H1 (cell line): ENCODE measurements around the gene THOC5.

Source experiments
- POU5F1 ChIP-seq: IDR thresholded peaks from 2 replicates; pipeline ENCODE4 v1.6.1; 2011; ENCODE audit warnings: low read depth, mild to moderate bottlenecking, low read length, moderate library complexity
- SP2 ChIP-seq: IDR thresholded peaks from 2 replicates; pipeline ENCODE4 v1.6.1; 2012; ENCODE audit warnings: mild to moderate bottlenecking, low read length, inconsistent platforms
- YY1 ChIP-seq: IDR thresholded peaks from 2 replicates; pipeline ENCODE4 v1.6.1; 2011; ENCODE audit warnings: low read depth, mild to moderate bottlenecking, low read length
- TF ChIP-seq, protein P1 (sequence below): IDR thresholded peaks from 2 replicates; pipeline ENCODE4 v1.6.1; 2011; ENCODE audit warnings: low read depth, mild to moderate bottlenecking, low read length; ENCODE audit not compliant: insufficient read depth
- TF ChIP-seq, protein P2 (sequence below): IDR thresholded peaks from 2 replicates; pipeline ENCODE4 v1.6.1; 2012; ENCODE audit warnings: inconsistent platforms

DNA sequence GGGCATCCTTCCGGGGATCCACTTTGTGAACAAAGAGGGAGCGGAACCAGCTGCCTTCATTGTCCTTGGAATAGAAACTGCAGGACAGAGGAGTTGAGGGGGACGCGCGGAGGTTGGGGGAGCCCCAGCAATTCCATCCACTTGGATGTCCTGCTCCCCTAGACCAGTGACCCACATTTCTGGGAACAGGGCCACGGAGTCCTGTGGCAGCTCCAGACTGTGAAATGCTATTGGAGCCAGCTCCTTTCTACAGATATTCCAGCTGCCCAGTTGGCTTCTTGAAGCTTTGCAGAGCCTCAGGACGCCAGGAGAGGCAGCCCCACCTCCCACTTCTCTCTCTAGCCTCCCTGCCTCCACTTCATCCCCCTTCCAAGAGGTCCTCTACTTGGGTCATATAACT is 16.9 kb upstream of the THOC5 start:
- TF ChIP-seq YY1 (no peak), POU5F1 (no peak), SP2 (no peak)
- TF ChIP-seq, protein P1, sequence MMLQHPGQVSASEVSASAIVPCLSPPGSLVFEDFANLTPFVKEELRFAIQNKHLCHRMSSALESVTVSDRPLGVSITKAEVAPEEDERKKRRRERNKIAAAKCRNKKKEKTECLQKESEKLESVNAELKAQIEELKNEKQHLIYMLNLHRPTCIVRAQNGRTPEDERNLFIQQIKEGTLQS, result no peak
- TF ChIP-seq, protein P2, sequence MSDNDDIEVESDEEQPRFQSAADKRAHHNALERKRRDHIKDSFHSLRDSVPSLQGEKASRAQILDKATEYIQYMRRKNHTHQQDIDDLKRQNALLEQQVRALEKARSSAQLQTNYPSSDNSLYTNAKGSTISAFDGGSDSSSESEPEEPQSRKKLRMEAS, result no peak
